T47D (cell line): Measurements from ENCODE around the gene MB21D2.

Source experiments
- DNase-seq, 2 experiments: peaks; one replicate each; pipeline versions ENCODE4 v3.0.0 to v3.0.0-alpha.2; 2011 to 2012; ENCODE audit warnings: low read depth in 1 of 2, low spot score in 1 of 2
- JUND ChIP-seq: IDR thresholded peaks from 2 replicates; pipeline ENCODE4 v1.6.1; 2012; ENCODE audit warnings: low read depth
- in situ Hi-C: cut with HindIII; loops from 2 replicates; pipeline ENCODE4 v1.10.0; 2016; ENCODE audit warnings: low sequenced_read_pairs, low pct_unique_long_range_greater_than_20kb

The MB21D2 gene

DNA sequence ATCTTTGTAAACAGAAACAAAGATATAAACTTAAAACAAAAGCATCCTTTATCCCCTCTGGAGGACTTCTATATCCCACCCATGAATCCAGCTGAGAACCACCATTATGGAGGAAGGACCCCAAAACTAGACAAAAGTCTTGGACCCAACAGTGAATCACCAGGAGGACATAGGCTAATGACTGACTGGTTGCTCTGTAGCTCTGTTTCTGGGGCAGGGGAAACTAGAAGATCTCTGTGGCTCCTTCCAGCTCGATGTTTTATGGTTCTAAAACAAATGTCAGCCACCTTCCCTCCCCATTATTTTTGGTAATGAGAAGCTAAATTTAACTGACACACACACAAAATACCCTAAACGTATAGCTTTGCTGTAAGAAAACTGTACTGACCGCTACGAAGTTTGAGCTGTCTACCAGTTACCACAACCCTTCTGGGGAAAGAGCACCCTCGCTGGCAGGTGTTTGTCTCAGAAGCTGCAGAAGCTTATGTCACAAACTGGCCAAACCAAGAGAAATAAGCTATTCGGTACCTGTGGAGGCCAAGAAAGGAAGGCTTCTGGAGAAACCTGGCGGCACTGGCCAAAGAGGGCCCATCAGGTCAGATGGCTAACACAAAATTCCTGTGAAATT is 36.4 kb downstream of the MB21D2 start:
- no peak for TF ChIP-seq JUND
- no peak for DNase-seq
- in situ Hi-C loops = no loop called here

DNA sequence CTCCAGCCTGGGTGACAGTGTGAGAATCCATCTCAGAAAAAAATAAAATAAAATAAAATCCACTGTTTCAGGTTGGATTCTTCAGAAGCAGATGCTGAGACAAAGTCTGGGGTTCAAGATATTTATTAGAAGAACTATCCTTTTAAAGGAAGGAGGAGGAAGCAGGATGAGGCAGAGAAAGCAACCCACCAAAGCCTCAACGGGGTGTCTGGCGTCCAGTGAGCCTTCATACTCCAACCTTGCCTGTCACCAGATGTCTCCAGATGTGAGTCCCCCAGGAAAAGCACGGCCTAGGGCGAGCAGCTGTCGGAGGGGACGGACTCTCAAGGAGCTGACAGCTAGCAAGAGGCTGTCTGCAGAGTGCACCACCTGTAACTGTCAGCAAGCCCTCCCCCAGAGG is 37.3 kb downstream of the MB21D2 start:
- no peak for TF ChIP-seq JUND
- no peak for DNase-seq
- in situ Hi-C loops = no loop called here

DNA sequence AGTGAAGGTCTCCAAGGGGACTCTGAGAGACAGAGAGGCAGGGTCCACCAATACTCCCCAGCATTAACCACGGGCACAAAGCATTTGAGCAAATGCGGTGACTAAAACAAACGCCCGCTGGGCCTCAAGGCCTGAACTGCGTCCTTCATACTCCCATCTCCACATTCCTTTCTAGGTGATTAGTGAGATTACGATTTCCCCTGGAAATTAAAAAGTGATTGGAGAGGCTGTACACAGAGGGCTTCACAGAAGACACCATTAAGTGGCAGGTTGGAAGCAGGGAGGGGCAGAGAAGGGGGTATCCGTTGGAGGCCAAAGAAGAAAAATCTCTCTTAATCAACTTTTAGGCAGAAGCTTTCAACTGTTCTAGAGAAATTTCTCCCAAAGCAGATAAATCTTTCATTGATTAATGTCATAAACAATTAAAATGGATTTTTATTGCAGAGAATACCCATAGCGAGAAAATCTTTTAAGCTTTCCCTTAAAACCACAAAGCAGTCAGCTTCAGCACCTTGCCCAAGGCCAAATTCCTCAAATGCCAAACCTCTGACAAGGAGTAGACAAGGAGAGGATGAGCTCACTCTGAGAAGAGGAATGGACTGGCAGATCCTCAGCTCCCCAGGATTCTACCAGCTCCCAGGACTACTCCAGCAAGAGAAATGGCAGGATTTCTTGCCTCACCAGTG is 38.2 kb downstream of the MB21D2 start:
- peak; percentile 92 to 99 for DNase-seq
- in situ Hi-C loops = no loop called here
- peak; percentile 95 for TF ChIP-seq JUND

DNA sequence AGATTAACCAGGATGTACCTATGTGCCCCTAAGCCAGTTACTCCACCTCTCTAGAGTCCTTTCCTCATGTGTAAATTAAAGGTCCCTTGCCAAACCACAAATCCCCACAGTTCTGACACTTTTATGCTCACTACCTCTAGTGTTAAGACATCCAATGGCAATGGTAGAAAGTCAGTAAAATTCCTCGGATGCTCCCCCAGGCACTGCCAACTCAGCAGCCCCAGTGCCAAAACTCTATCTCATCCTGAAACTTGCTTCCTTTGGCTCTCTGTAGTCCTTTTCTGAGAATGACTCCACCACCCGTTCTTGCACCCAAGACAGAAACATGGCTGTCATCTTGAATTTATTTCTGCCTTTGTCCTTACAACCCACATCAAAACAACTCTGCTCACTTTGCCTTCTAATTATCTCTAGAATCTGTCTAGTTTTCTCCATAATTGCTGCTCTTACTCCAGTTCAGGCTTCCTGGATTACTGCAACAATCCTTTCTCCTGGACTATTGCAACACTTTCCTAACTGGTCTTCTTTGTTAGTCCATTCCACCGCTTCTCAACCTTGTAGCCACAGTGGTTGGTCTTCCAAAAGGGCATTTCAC is 41.6 kb downstream of the MB21D2 start:
- in situ Hi-C loops = no loop called here
- peak in 1 of 2 experiments; percentile 83 for DNase-seq

DNA sequence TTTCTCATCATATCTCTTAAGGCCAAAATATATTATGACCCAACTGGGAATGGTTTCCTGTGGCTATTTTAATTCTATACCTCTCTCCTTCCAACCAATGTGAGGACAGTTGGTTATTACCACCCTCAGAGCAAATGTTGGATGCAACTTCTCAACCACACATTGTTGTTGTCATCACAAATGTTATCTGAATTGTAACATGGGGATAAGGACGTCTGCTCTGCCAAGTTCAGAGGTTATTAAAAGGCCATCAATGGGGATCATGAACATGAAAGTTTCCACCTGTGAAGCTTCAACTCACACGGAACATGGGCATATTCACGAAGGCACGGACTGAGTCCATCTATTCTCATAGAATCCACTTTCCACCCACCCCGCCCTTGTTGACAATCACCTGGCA is 46.8 kb downstream of the MB21D2 start:
- no peak for TF ChIP-seq JUND
- in situ Hi-C loops = no loop called here
- no peak for DNase-seq

More for the DNA sequence above, 41.6 kb downstream of the MB21D2 start:
- TF ChIP-seq JUND = no peak

DNA sequence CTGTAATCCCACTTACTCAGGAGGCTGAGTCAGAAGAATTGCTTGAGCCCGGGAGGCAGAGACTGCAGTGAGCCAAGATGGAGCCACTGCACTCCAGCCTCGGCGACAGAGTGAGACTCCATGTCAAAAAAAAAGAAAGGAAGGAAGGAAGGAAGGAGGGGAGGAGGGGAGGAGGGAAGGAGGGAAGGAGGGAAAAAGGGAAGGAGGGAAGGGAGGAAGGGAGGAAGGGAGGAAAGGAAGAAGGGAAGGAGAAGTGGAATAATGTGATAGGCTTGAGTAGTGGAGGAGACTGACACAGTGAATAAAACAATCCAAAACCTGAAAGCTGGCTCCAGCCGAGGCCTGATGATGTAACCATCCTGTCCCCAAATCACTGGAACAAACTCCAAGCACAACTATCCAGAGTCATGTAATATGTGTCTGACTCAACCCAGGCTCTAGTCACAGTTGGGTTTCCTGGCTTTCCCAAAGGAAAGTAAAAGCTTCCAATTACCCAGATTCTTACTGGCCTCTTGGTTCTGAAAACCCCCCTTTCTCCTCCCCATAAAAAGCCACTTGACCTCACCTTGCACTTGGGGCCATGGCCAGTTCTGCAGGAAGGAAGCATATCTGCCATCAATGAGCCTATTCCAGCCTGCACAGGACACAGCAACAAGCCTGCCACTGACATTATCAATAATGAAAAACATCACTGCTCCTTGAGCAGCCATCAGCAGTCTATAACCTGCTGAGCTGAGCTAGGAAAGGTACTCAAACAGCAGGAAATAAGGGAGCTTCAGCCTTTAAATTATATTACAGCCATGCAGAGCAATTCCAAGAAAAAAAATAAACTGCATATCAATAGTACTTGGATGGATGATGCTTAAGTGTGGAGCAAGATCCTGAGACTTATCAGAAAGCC is 48.3 kb downstream of the MB21D2 start:
- in situ Hi-C loops = no loop called here
- no peak for DNase-seq
- no peak for TF ChIP-seq JUND

DNA sequence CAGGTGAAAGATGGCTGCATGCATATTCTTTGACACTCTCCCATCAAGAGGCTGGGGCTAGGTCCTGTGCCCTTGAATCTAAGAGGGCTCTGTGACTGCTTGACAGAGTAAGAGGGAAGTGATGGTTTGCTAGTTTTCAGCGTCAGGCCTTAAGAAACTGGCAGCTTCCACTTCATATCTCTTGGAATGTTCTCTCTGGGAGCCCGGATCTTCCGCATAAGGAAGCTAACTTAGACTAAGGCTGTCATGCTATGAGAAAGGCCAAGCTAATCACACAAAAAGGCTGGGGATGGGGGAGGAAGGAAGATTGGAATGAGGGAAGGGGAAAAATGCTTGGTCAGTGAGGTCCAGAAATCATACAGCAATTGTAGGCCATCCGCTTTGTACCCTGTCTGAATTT is 50.0 kb downstream of the MB21D2 start:
- in situ Hi-C loops = no loop called here
- no peak for TF ChIP-seq JUND
- no peak for DNase-seq

DNA sequence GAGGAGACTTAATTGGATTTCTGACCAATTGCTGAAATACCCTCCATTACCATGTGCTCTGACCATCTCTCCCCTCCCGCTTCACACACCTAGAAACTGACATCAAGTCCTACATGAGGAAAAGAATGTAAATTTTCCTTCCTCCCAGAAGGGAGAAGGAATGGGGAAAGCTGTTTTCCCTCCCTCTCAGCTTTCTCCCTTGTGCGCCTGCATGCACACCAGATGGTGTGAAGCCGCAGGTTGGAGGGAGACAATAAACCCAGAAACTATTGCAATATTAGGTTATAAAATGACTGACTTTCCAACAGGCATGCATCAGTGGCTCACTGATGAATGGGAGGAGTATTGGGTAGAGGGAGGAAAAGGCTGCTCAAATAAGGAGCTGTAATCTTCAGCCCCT is 50.9 kb downstream of the MB21D2 start:
- TF ChIP-seq JUND = no peak
- in situ Hi-C loops = no loop called here
- DNase-seq = no peak

DNA sequence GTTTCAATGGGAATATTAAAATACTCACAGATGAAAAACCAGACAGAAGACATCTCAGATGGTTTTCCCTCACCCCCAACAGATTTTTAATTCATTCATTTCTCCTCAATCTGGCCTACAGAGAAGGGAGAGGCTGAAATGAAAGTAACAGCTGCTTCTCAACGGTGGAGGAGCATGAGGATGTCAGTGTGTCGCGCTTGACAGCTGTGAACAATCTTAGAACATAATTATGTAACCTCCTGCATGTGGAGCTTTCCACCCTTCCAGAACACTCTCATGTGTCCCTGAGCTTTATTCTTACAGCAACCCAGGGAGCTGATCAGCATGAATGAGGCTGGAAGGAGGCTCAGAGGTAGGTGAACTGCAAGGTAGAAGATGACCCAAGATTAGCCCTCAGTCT is 52.7 kb downstream of the MB21D2 start:
- TF ChIP-seq JUND = no peak
- no peak for DNase-seq
- in situ Hi-C loops = no loop called here

DNA sequence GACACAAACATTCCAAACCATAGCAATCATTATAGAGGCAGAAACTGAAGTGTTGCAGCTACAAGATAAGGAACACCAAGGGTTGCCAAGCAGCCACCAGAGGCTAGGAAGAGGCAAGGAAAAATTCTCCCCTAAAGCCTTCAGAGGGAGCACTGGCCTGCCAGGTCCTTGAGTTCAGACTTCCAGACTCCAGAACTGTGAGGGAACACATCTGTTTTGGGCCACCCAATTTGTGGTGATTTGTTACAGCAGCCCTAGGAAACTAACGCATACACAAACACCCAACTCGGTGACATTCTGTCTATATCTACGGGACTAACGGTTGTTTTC is 54.6 kb downstream of the MB21D2 start:
- no peak for DNase-seq
- TF ChIP-seq JUND = no peak
- in situ Hi-C loops = no loop called here

DNA sequence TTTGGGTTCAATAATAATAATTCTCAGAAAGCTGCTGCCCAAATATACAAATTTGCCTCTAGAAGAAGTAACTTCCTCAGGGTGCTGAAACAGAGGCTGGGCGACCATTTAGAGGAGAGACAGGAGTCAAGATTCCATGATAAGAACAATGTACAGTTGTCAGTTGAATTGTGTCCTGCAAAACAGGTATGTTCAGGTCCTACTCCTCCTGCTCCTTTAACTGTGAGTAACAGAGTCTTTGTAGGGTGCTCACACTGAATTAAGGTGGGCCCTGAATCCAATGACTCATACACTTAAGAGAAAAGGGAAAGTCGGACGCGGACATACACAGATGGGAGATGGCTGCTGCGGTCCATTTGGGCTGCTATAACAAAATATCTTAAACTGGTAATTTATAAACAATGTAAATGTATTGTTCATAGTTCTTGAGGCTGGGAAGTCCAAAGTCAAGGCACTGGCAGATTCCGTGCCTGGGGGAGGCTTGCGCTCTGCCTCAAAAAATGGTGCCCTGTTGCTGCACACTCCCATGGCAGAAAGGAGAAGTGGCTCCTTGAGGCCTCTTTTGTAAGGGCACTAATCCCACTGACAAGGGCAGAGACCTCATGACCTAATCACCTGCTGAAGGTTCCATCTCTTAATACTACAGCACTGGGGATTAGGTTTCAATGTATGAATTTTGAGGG is 55.1 kb downstream of the MB21D2 start:
- TF ChIP-seq JUND = no peak
- DNase-seq = peak in 1 of 2 experiments; percentile 67
- in situ Hi-C loops = no loop called here

DNA sequence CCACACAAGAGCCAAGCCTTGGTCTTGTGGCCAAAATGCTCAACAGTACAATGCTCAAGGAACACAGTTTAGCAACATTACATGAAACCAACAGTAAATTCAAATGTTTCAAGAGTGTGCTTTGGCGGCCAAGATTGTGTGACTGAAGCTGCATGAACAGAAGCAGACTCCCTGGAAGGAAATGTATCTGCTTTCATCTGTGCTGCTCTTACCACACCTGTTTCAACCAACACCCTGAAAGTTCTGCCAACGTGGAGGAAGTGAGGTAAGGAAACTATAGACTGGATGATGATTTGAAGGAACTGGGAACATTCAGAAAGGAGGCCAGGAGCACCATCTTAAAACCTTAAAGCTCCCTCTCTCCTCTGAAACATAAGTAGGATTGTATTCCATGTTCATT is 55.7 kb downstream of the MB21D2 start:
- no peak for DNase-seq
- in situ Hi-C loops = no loop called here
- TF ChIP-seq JUND = no peak
